Activated T-helper 9 cell treated with anti-CD3 and anti-CD28 coated beads, Interleukin-2, amount 50 U/mL, for 16 hours (primary cell): Measurements from ENCODE around the gene NREP.

Experiments
- DNase-seq: peaks from one replicate; pipeline ENCODE4 v3.0.0-alpha.2; 2020; ENCODE audit warnings: low read depth

Gene NREP, protein sequence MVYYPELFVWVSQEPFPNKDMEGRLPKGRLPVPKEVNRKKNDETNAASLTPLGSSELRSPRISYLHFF

GRCh38 chr5:111756581-111757354 lies at the start of gene NREP:
NREP (minus strand) TSS chr5:111757194; CDS start chr5:111755772, 1,422 bp downstream.
- DNase-seq = no peak

- DNase-seq = no peak
Observed at GRCh38 chr5:111806753-111807152, 49.8 kb upstream of the NREP start.

DNA sequence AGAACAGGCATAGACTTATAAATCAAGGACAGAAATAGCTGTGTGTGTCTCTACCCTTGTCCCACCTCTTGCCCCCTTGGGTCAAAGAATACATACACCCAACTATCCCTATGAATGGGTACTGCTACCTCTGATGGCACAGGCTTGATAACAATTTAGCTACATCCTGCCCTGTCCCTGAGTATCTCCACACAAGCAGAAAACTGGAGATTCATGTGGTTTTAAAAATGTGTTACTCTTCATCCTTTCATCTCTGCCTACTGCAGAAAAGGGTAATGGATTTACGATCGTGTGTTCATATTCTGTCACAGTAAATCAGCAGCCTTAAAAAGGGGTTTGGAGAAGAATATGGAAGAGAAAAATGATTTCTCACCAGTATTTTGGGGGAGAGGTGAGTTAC lies 49.2 kb upstream of the NREP start:
- DNase-seq = no peak

- DNase-seq = no peak
Observed at GRCh38 chr5:111805071-111805470, 48.1 kb upstream of the NREP start.

- DNase-seq = no peak
Observed at GRCh38 chr5:111800351-111800750, 43.4 kb upstream of the NREP start.

DNA sequence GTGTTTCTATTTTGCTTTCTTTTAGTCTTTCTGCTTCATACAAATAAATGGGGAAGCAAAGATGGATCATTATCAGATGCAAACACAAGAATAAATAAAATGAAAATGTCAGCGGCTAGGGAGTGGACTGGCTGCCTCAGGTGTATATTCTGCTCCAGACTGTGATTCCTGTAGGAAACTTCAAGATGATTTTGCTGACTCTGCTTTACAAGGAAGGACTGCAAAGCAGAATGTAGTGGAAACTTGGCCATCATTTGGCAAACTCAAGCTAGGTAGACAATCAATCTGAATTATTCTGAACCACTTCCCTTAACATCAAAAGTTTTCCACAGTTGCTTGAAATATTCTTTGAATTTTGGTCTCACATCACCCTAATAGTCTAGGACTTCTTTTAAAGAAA lies 38.1 kb upstream of the NREP start:
- no peak for DNase-seq

DNA sequence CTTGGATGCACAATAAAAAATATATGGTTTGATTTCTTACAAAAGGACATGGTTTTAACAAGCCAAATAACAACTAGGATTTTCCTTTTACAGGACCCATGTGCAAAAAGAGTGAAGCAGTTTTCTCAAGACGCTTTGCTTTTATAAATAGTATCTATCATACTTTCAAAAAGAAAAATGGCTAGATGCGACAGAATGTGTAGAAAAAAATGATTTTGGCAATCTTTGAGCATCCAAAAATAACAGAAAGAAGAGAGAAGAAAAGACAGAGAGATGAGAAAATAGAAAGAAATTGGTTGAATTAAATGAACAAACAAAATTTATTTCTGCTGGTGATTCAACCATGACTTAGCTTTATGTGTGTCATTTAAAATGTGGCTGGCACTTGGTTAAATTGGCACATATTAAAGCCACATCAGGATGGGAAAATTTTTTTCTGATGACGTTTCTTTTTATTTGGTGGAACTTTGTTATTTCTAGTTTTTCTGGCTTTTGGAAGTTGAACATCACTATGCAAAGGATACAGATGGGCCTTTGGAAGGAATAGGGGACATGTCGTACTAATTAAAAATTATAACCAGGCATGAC lies 35.6 kb upstream of the NREP start:
- no peak for DNase-seq

GRCh38 chr5:111790295-111790694 lies 33.3 kb upstream of the NREP start:
- DNase-seq = no peak

- DNase-seq = no peak
Observed at GRCh38 chr5:111787006-111787405, 30.0 kb upstream of the NREP start.

DNA sequence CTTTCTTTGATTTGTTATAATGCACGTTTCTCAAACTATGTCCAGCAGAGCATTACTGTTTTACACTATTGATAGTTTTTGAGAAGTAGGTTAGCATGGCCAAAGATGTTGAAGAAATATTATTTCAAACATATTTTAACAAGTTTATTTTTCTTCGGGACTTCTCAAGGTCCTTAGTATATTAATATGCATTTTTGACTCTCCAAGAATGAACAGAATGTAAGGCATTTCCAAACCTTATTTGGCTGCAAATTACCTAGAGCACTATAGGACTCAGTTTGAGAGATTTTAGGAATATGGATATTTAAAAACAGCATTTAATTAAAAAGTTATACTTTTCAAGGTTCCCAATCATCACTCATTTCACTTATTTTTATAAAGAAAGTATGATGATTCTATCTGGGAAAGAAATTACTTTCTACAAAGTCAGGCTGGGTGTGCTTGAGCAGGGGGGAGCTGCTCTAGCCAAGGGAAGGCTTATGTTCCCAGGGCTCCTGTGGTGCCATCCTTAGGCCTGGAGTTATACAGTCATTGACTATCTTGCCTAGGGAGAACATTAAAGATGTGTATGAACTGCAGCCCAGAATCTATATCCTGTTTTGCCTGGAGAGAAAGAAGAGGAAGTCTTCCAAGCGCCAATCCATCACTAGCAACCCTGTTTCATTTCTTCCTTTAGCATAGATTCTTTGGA lies 27.6 kb upstream of the NREP start:
- no peak for DNase-seq

GRCh38 chr5:111783537-111783936 lies 26.5 kb upstream of the NREP start:
- no peak for DNase-seq

- DNase-seq = no peak
Observed at GRCh38 chr5:111782216-111782615, 25.2 kb upstream of the NREP start.

DNA sequence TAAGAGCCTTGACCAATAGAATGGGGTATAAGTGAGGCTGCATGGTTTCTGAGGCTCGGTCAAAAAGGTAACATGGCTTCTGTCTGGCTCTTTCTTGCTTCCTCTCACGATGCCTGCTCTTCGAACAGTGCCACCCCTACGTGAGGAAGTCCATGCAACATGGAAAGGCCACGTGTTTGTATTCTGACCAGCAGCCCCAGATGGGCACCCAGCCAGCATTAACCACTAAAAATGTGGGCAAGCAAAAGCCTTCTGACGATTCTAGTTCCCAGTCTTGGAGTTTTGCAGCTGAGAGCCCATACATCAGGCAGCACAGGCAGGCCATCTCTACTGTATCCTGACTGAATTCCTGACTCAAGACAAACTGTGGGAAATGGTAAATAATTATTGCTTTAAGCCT lies 24.2 kb upstream of the NREP start:
- DNase-seq = no peak

GRCh38 chr5:111779922-111780292 lies 22.9 kb upstream of the NREP start:
- no peak for DNase-seq

DNA sequence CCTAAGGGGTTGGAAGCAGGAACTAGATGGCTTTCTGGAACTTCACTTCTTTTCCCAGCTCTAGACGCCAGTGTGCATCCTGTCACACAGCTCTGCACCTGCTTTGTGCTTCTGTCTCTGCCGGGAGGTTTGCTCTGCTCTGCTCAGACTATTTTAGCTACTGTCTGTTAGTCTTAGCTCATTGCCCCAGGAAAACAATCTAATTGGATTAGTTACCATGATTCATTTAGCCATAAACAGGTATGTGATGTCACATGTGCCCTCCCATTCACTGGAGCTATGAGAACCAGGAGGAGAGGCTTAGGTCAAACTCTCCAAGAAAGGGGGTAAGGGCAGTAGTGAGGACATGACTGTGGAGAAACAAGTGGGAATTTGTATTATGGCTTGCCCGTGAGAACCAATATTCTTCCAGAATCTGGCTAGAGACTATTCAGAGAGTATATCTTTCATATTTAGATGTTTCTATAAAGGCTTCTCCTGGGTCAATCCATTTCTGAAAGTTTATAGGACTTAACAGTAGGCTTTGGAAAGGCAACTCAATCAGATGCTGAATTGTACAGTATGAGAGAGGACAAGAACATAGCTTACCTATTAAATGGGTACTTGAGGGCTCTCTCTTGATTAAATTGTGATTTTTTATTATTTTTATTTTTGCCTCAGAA lies 22.4 kb upstream of the NREP start:
- DNase-seq = no peak

- DNase-seq = no peak
Observed at GRCh38 chr5:111776913-111777781, 20.2 kb upstream of the NREP start.

- no peak for DNase-seq
Observed at GRCh38 chr5:111775224-111775623, 18.2 kb upstream of the NREP start.

DNA sequence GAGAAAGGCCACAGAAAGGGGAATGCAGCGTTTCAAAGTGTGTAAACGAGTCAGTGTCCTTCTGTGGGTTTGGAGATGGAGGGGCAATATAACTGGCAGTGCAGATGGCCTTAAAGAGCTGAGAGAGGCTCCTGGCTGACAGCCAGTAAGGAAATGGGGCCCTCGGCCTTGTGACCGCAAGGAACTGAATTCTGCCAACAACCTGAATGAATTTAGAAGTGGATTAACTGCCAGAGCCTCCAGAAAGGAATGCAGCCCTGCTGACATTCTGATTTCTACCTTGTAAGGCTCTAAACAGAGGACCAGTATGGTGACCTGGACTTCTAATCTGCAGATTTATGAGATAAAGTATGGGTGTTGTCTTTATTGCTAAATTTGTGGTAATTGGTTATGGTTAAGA lies 17.5 kb upstream of the NREP start:
- no peak for DNase-seq

- DNase-seq = no peak
Observed at GRCh38 chr5:111772456-111773122, 15.6 kb upstream of the NREP start.

DNA sequence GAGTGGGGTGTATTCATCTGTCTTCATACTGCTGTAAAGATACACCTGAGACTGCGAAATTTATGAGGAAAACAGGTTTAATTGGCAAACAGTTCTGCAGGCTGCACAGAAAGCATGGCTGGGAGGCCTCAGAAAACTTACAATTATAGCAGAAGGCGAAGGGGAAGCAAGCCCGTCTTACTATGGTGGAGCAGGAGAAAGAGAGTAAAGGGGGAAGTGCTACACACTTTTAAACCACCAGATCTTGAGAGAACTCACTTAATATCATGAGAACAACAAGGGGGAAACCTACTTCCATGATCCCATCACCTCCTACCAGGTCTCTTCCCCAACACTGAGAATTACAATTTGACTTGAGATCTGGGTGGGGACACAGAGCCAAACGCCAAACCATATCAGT lies 12.5 kb upstream of the NREP start:
- no peak for DNase-seq
